Lower leg skin (tissue), 4 donors: ENCODE measurements around the gene TMUB2. TPM values are rescaled to one million over a fixed set of nuclear protein-coding genes. Genes with fewer than 3 reads are reported as not detected.

Experiments
- DNase-seq, 2 donors: peaks; one replicate each; pipeline ENCODE4 v3.0.0-alpha.2; 2019; ENCODE audit warnings: low spot score in 2 of 2
- H3K4me3 ChIP-seq: fragments of 200-600 bp; sonication (generic); 2 replicates; pipeline ENCODE4 v1.5.1; 2017; ENCODE audit warnings: mild to moderate bottlenecking, low read depth; ENCODE audit not compliant: poor library complexity, severe bottlenecking
- POLR2A ChIP-seq, 2 donors: fragments of 450-650 bp; IDR thresholded peaks; one replicate each; pipeline ENCODE4 v1.6.1; 2016 to 2017; ENCODE audit warnings: antibody characterized with exemption in 2 of 2, mild to moderate bottlenecking in 1 of 2, moderate library complexity in 1 of 2
- WGBS, 2 donors: methylation state at CpG; one replicate each; pipeline ENCODE4 v1.1.5; 2018; 5-methylcytosine and 5-hydroxymethylcytosine counted together
- intact Hi-C: fragments of 100-400 bp; cut with DNase I; formaldehyde crosslinking; loops from one replicate; pipeline ENCODE4 v1.15.0; 2023; ENCODE audit warnings: low total_unique reads
- total RNA-seq, 4 donors: library from RNA; depleted of rRNA; stranded (reverse); fragments of >200 nt; gene quantifications; one replicate each; pipeline ENCODE4 v1.1.0, GENCODE V29; 2016
- TF ChIP-seq, protein P1 (sequence below), 3 donors: fragments of 450-650 bp; IDR thresholded peaks; one replicate each; pipeline ENCODE4 v1.5.1; 2016; ENCODE audit warnings: antibody characterized with exemption in 3 of 3, mild to moderate bottlenecking in 3 of 3, moderate library complexity in 2 of 3

The TMUB2 gene
- total RNA-seq, 4 donors from 2014 or later: 23.4 to 44.5 (median 34.8) TPM

DNA sequence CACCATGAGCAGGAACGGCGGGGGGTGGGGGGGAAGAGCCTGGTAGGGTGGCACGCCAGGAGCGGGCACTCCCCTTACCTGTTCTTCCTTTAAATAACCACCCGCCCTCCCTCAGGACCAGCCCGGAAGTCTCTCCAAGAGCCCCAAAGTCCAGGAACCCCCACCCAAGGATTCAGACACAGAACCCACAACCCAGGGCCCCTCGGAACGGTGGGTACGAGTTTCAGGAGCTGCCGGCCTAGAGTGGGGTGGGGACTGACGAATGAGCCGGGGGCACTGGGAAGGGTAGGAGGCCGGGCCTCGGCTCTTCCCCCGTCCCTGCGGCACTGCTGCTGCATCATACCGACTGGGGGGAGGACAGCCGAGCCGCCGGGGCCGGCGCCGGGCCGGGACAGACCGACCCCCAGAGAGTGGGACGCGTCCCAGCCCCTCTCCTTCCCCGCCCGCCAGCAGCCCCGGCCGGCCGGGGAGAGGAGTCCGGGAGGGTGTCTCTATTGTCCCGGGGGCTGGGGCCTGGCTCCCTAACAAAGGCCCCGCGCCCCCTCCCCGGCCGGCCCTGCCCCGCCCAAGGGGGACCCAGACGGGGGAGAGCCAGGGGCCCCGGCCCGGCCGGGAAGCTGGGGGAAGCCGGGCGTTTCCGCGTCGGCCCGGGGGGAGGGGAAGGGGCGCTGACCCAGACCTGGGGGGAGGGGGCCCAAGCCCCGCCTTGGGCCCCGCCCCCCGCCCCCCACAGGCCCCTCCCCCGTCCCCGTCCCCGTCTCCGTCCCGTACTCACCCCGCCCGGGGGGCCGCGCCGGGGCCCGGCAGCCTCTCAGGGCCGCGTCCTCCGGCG lies 12.2 kb downstream of the TMUB2 start:
- peak overlapping the region; percentile 71 for H3K4me3 ChIP-seq
- WGBS, 2 donors: 0 to 1% methylated on average over 29 to 30 of the region's 68 CpGs
- intact Hi-C loops: no loop called here
- DNase-seq: peak in 1 of 2 donors; percentile 92
- TF ChIP-seq, protein P1, sequence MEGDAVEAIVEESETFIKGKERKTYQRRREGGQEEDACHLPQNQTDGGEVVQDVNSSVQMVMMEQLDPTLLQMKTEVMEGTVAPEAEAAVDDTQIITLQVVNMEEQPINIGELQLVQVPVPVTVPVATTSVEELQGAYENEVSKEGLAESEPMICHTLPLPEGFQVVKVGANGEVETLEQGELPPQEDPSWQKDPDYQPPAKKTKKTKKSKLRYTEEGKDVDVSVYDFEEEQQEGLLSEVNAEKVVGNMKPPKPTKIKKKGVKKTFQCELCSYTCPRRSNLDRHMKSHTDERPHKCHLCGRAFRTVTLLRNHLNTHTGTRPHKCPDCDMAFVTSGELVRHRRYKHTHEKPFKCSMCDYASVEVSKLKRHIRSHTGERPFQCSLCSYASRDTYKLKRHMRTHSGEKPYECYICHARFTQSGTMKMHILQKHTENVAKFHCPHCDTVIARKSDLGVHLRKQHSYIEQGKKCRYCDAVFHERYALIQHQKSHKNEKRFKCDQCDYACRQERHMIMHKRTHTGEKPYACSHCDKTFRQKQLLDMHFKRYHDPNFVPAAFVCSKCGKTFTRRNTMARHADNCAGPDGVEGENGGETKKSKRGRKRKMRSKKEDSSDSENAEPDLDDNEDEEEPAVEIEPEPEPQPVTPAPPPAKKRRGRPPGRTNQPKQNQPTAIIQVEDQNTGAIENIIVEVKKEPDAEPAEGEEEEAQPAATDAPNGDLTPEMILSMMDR (IDR thresholded peaks at IDR 0.05): no peak
- TF ChIP-seq POLR2A (IDR thresholded peaks at IDR 0.05): no peak

DNA sequence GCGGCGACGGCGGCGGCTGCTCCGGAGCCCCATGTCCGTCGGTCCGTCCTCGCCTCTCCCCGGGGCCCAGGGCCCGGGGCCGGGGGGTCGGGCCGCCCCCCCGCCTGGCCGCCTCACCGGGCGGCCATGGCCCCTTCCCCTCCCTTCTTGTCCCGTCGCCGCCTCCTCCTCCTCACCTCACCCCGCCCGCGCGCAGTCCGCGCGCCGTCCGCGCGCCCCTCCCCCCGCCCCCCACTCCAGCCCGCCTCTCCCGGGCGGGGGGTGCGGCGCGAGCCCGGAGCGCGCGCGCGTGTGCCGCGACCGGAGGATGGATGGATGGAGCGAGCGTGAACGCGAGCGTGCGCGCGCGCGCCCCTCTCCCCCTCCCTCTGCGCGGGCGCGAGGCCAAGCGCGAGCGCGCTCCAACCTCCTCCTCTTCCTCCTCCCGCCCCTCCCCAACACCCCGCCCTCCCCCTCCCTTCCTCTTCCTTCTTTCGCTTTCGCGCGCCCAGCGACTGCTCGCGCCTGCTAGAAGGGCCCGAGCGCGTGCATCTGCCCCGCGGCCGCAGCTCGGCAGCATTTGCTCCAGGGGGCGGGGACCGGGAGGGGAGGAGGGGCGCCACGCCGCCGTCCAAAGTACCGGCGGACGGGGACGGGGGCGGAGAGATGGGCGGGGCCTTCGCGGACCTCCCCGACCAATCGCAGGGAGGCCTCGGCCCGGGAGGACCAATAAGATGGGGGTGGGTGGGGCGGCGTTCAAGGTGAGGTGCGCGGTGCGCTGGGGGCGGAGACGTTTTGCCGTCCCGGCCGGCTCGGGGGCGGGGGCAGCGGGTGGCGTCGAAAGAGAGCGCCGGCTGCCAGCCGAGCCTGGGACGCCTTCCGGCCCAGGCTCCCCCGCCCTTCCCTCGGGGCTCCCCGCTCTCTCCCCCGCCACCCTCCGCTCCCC lies 13.0 kb downstream of the TMUB2 start, which contains the start of gene ATXN7L3:
Gene ATXN7L3 (minus strand): TSS at position 332 of the 925 bp plus-strand sequence. CDS start 1,814 bp downstream, outside the sequence.
- intact Hi-C loops: no loop called here
- TF ChIP-seq POLR2A (IDR thresholded peaks at IDR 0.05): no peak
- 1% methylated on average over 47 to 90 of the region's 126 CpGs for WGBS, 2 donors
- DNase-seq: peak; percentile 98 to 100
- peak within 1 kb of the TSS; percentile 71 for H3K4me3 ChIP-seq

DNA sequence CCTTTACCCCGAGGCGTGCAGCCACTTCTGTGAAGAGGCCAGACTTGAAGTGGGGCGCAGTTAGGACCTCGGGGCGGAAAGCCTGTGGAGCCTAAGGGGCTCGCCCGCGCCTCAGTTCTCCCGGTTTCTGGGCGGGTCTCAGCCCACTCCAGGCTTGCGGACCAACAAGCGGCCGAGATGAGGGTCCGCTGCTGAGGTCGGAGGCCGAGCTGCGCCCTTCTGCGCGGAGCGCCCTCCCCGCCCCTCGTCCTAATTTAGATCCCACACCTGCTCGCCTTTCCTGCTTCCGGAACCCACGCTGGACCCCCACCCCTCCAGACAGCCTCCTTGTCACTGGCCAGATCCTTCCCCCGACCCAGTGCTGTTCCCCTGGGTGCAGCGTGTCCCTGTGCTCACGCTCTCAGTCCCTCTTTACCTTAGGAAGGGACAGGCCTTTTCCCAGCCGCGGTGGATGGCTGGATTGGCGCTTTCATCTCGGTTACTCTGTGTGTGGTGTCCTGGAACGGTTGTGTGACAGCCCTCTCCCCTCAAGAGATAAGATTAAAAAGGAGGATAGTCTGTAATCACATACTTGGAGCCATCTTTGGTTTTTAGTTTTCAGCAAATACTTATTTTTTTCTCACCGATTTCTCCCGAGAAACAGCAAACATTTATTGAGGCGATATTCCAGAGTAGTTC lies 13.8 kb downstream of the TMUB2 start:
- WGBS, 2 donors: 6% methylated on average over 34 to 36 of the region's 36 CpGs
- TF ChIP-seq, protein P1 (IDR thresholded peaks at IDR 0.05): no peak
- TF ChIP-seq POLR2A (IDR thresholded peaks at IDR 0.05): no peak
- DNase-seq: no peak
- intact Hi-C loops: no loop called here
- peak overlapping the region; percentile 52 for H3K4me3 ChIP-seq

DNA sequence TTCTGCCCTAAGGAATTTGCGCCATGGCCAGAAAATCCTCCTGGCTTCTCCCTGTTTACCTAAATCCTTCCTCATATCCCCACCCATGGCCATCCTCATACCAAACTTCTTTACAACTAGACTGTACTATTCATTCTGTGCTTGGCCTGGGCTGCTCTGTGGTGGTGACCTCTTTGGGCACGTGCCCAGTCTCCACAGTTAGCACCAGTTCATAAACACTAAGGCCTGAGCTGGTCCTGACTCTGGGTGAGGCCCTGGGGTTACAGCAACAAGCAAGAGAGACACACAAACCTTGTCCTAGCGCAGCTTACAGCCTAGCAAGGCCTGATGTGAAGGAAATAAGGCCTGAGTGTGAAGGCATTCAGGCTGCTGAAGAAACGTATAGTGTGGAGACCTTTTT lies 16.0 kb downstream of the TMUB2 start:
- 77 to 87% methylated on average over 4 of the region's 4 CpGs for WGBS, 2 donors
- intact Hi-C loops: no loop called here
- no peak for TF ChIP-seq POLR2A (IDR thresholded peaks at IDR 0.05)
- TF ChIP-seq, protein P1 (IDR thresholded peaks at IDR 0.05): no peak
- no peak overlapping the region for H3K4me3 ChIP-seq
- no peak for DNase-seq

DNA sequence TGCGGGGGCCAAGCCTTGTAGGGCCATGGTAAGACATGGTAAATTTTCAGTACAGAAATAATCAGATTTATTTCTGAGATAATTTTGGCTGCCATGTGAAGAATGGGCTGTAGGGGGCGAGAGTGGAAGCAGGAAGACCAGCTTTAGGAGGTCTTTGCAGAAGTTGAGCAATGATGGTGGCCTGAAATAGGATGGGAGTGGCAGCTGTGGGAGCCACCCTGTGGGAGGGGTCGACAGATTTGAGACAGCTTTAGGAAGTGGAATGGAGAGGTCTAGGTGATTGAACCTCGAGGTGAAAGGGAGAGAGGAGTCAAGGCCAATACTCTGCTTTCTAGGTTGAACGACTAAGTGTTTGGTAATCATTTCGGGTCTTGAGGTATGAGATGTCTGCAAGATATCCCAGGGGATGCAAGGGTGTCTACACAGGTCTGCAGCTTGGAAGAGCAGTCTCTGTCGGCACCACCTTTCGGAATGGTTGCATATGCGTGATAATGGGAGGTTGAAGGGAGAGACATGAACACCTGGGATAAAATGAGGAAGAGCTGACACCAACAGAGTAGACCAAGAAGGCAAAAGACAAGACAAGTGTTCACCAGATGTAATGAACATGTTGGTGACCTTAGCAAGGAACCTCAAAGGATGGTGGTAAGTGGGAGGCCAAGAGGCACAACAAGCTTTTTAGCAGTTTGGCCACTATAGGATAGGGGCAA lies 17.1 kb downstream of the TMUB2 start:
- WGBS, 2 donors: 46 to 48% methylated on average over 9 of the region's 9 CpGs
- no peak for TF ChIP-seq POLR2A (IDR thresholded peaks at IDR 0.05)
- TF ChIP-seq, protein P1 (IDR thresholded peaks at IDR 0.05): no peak
- no peak overlapping the region for H3K4me3 ChIP-seq
- intact Hi-C loops: no loop called here
- DNase-seq: no peak
